Trophoblast cell (in vitro differentiated cells and primary cell): Measurements from ENCODE around the gene TCF15.

ENCODE experiments used
- DNase-seq, 2 donors: peaks; one replicate each; pipeline ENCODE4 v3.0.0-alpha.2; 2016
- H2AFZ ChIP-seq: 2 replicates; pipeline ENCODE4 v1.6.1; 2013; ENCODE audit warnings: low read length, moderate library complexity, mild to moderate bottlenecking; ENCODE audit not compliant: insufficient read depth, poor library complexity
- H2AK5ac ChIP-seq: 2 replicates; pipeline ENCODE4 v1.6.1; 2013; ENCODE audit warnings: mild to moderate bottlenecking, low read length
- H2BK120ac ChIP-seq: 2 replicates; pipeline ENCODE4 v1.6.1; 2013; ENCODE audit warnings: low read length, mild to moderate bottlenecking, moderate library complexity; ENCODE audit not compliant: insufficient read depth, poor library complexity
- H2BK12ac ChIP-seq: 2 replicates; pipeline ENCODE4 v1.6.1; 2013; ENCODE audit warnings: mild to moderate bottlenecking, low read length, moderate library complexity
- H2BK5ac ChIP-seq: 2 replicates; pipeline ENCODE4 v1.6.1; 2013; ENCODE audit warnings: low read length, low read depth, moderate library complexity, mild to moderate bottlenecking; ENCODE audit not compliant: poor library complexity
- H3K14ac ChIP-seq: 2 replicates; pipeline ENCODE4 v1.6.1; 2013; ENCODE audit warnings: mild to moderate bottlenecking, low read length
- H3K18ac ChIP-seq: 2 replicates; pipeline ENCODE4 v1.6.1; 2013; ENCODE audit warnings: mild to moderate bottlenecking, low read length
- H3K23ac ChIP-seq: 2 replicates; pipeline ENCODE4 v1.6.1; 2013; ENCODE audit warnings: low read length
- H3K27ac ChIP-seq: 2 replicates; pipeline ENCODE4 v1.5.1; 2013; ENCODE audit warnings: low read depth, mild to moderate bottlenecking, inconsistent platforms, low read length, moderate library complexity
- H3K27me3 ChIP-seq: 2 replicates; pipeline ENCODE4 v1.6.1; 2013; ENCODE audit warnings: inconsistent platforms, mild to moderate bottlenecking, low read length, moderate library complexity; ENCODE audit not compliant: insufficient read depth
- H3K36me3 ChIP-seq, 2 experiments: 1 replicate in 1 of 2; 2 replicates in 1 of 2; pipeline ENCODE4 v1.6.1; 2013; ENCODE audit warnings: low read length in 2 of 2, mild to moderate bottlenecking in 2 of 2, moderate library complexity in 1 of 2; ENCODE audit not compliant: insufficient read depth in 2 of 2, control insufficient read depth in 1 of 2
- H3K4ac ChIP-seq: 2 replicates; pipeline ENCODE4 v1.6.1; 2013; ENCODE audit warnings: low read depth, mild to moderate bottlenecking, low read length, moderate library complexity
- H3K4me1 ChIP-seq, 2 experiments: 1 replicate in 1 of 2; 2 replicates in 1 of 2; pipeline ENCODE4 v1.6.1; 2013; ENCODE audit warnings: low read length in 2 of 2, mild to moderate bottlenecking in 2 of 2, moderate library complexity in 1 of 2; ENCODE audit not compliant: insufficient read depth in 2 of 2, control insufficient read depth in 1 of 2
- H3K4me2 ChIP-seq: 2 replicates; pipeline ENCODE4 v1.6.1; 2013; ENCODE audit warnings: inconsistent platforms, mild to moderate bottlenecking, low read length, moderate library complexity
- H3K4me3 ChIP-seq: 2 replicates; pipeline ENCODE4 v1.5.1; 2013; ENCODE audit warnings: mild to moderate bottlenecking, low read depth, low read length, inconsistent platforms
- H3K79me1 ChIP-seq: one replicate; pipeline ENCODE4 v1.6.1; 2013; ENCODE audit warnings: low read length
- H3K79me2 ChIP-seq: 2 replicates; pipeline ENCODE4 v1.6.1; 2013; ENCODE audit warnings: low read length, mild to moderate bottlenecking; ENCODE audit not compliant: control insufficient read depth, insufficient read depth, poor library complexity
- H3K9ac ChIP-seq: 2 replicates; pipeline ENCODE4 v1.6.1; 2013; ENCODE audit warnings: mild to moderate bottlenecking, low read length
- H3K9me3 ChIP-seq: 2 replicates; pipeline ENCODE4 v1.6.1; 2013; ENCODE audit warnings: low read depth, mild to moderate bottlenecking, control low read depth, inconsistent platforms, low read length; ENCODE audit not compliant: insufficient read depth
- H4K12ac ChIP-seq: 2 replicates; pipeline ENCODE4 v1.6.1; 2013; ENCODE audit warnings: low read depth, mild to moderate bottlenecking, low read length, moderate library complexity
- H4K8ac ChIP-seq: 2 replicates; pipeline ENCODE4 v1.6.1; 2013; ENCODE audit warnings: low read depth, mild to moderate bottlenecking, low read length, moderate library complexity
- H4K91ac ChIP-seq: one replicate; pipeline ENCODE4 v1.6.1; 2013; ENCODE audit warnings: low read depth, mild to moderate bottlenecking, low read length, moderate library complexity
- WGBS: extraction: QIAGEN DNeasy Blood & Tissue Kit; methylation state at CpG from one replicate; pipeline ENCODE4 v1.1.7; 2013; ENCODE audit warnings: missing lambda C conversion rate; ENCODE audit not compliant: insufficient read length, insufficient coverage; ENCODE audit errors: extremely low coverage; 5-methylcytosine and 5-hydroxymethylcytosine counted together

TCF15 gene

GRCh38 chr20:646868-647233, 36.7 kb upstream of the TCF15 start:
- H4K12ac ChIP-seq: no peak overlapping the region
- no peak overlapping the region for H3K18ac ChIP-seq
- H4K8ac ChIP-seq: no peak overlapping the region
- no peaks in the 10 kb centered on the region for H3K79me2 ChIP-seq
- no peak overlapping the region for H2AK5ac ChIP-seq
- no peak overlapping the region for H3K27ac ChIP-seq
- no peaks in the 10 kb centered on the region for H3K79me1 ChIP-seq
- H3K23ac ChIP-seq: no peak overlapping the region
- peaks cover 4% of the 10 kb centered on the region for H3K9me3 ChIP-seq
- H2AFZ ChIP-seq: no peak overlapping the region
- H3K9ac ChIP-seq: no peak overlapping the region
- H3K27me3 ChIP-seq: no peaks in the 10 kb centered on the region
- H3K4me2 ChIP-seq: no peak overlapping the region
- WGBS: no CpG with 5 or more reads among the region's 2 CpGs
- H4K91ac ChIP-seq: no peak overlapping the region
- no peak overlapping the region for H3K4me3 ChIP-seq
- no peak overlapping the region for H3K14ac ChIP-seq
- no peak overlapping the region for H2BK5ac ChIP-seq
- H2BK120ac ChIP-seq: no peak overlapping the region
- peaks cover 20 to 22% of the 10 kb centered on the region in 2 experiments for H3K36me3 ChIP-seq
- no peaks in the 10 kb centered on the region for H3K4me1 ChIP-seq
- DNase-seq: no peak
- no peak overlapping the region for H3K4ac ChIP-seq
- no peak overlapping the region for H2BK12ac ChIP-seq

- Histone ChIP-seq H3K27ac (no peak overlapping the region), H3K79me2 (no peaks in the 10 kb centered on the region), H3K9me3 (peaks cover 4% of the 10 kb centered on the region), H3K27me3 (no peaks in the 10 kb centered on the region), H2AFZ (no peak overlapping the region), H2BK5ac (no peak overlapping the region), H4K91ac (no peak overlapping the region), H3K4me1 (no peaks in the 10 kb centered on the region), H3K9ac (no peak overlapping the region), H3K23ac (no peak overlapping the region), H3K4ac (no peak overlapping the region), H2BK12ac (no peak overlapping the region), H3K79me1 (no peaks in the 10 kb centered on the region), H4K12ac (no peak overlapping the region), H2BK120ac (no peak overlapping the region), H3K14ac (no peak overlapping the region), H3K4me3 (no peak overlapping the region), H3K36me3 (peaks cover 20 to 22% of the 10 kb centered on the region in 2 experiments), H3K4me2 (no peak overlapping the region), H3K18ac (no peak overlapping the region), H2AK5ac (no peak overlapping the region), H4K8ac (no peak overlapping the region)
- WGBS: no CpG with 5 or more reads among the region's 10 CpGs
- DNase-seq: peak; percentile 21 to 31
Observed at GRCh38 chr20:646107-646867, 36.2 kb upstream of the TCF15 start.

- Histone ChIP-seq H3K4me1 (peaks cover 0 to 2% of the 10 kb centered on the region in 2 experiments), H3K9ac (no peak overlapping the region), H3K14ac (no peak overlapping the region), H3K27ac (no peak overlapping the region), H3K79me1 (no peaks in the 10 kb centered on the region), H4K91ac (no peak overlapping the region), H2AK5ac (no peak overlapping the region), H3K27me3 (no peaks in the 10 kb centered on the region), H3K36me3 (peaks cover 20 to 22% of the 10 kb centered on the region in 2 experiments), H2AFZ (no peak overlapping the region), H2BK5ac (no peak overlapping the region), H3K79me2 (no peaks in the 10 kb centered on the region), H4K8ac (no peak overlapping the region), H3K4ac (no peak overlapping the region), H4K12ac (no peak overlapping the region), H3K18ac (no peak overlapping the region), H3K4me3 (no peak overlapping the region), H3K9me3 (peaks cover 4% of the 10 kb centered on the region), H3K23ac (no peak overlapping the region), H2BK12ac (no peak overlapping the region), H2BK120ac (no peak overlapping the region), H3K4me2 (no peak overlapping the region)
- WGBS: no CpG with 5 or more reads among the region's 20 CpGs
- DNase-seq: peak; percentile 72 to 84
Observed at GRCh38 chr20:645318-646106, 35.4 kb upstream of the TCF15 start.

- H3K23ac ChIP-seq: no peak overlapping the region
- WGBS: no CpG with 5 or more reads among the region's 11 CpGs
- H4K8ac ChIP-seq: no peak overlapping the region
- no peak for DNase-seq
- H3K27me3 ChIP-seq: no peaks in the 10 kb centered on the region
- H2AK5ac ChIP-seq: no peak overlapping the region
- no peak overlapping the region for H4K91ac ChIP-seq
- H3K9ac ChIP-seq: no peak overlapping the region
- H2AFZ ChIP-seq: no peak overlapping the region
- no peak overlapping the region for H3K4ac ChIP-seq
- no peak overlapping the region for H3K4me2 ChIP-seq
- H3K36me3 ChIP-seq: peaks cover 13 to 20% of the 10 kb centered on the region in 2 experiments
- no peak overlapping the region for H3K14ac ChIP-seq
- H4K12ac ChIP-seq: no peak overlapping the region
- no peak overlapping the region for H3K4me3 ChIP-seq
- no peak overlapping the region for H3K18ac ChIP-seq
- H3K79me2 ChIP-seq: no peaks in the 10 kb centered on the region
- no peak overlapping the region for H2BK12ac ChIP-seq
- H3K79me1 ChIP-seq: no peaks in the 10 kb centered on the region
- H2BK5ac ChIP-seq: no peak overlapping the region
- H3K9me3 ChIP-seq: peaks cover 4% of the 10 kb centered on the region
- H3K4me1 ChIP-seq: peaks cover 0 to 3% of the 10 kb centered on the region in 2 experiments
- H3K27ac ChIP-seq: no peak overlapping the region
- H2BK120ac ChIP-seq: no peak overlapping the region
Observed at GRCh38 chr20:644692-645317, 34.7 kb upstream of the TCF15 start.
